Measurements from ENCODE around the gene TRIP13. TPM values are rescaled to one million over a fixed set of nuclear protein-coding genes. Genes with fewer than 3 reads are reported as not detected.

Gene TRIP13
- polyA plus RNA-seq, 3 donors: 0.24 to 1.2 TPM; not detected in 1

DNA sequence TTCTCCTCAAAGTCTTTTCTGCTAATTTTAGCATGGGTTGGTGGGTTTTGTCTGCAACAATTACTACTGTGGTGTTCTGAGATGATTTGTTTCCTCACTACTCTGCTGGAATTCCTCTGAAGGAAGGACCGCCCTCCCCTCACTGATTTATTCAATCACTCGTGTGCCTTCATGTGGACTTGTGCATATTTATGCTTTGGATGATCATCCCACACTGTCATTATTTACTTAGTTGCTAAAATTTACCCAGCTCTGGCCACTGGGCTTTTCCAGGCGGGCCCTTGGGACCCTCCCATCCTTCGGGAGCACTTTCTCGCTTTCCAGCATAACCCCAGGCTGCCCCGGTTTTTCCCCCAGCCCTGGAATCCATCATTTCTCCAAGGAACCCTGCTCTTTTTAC lies 74.3 kb downstream of the TRIP13 start:
- peaks cover 0 to 4% (median 0%) of the 10 kb centered on the region in 7 donors for H3K9me3 Mint-ChIP-seq
- no peak overlapping the region for H3K27ac Mint-ChIP-seq
- Histone ChIP-seq H3K27ac (ENCODE audit: low read depth in 1 of 2, low read length in 2 of 2) (no peak overlapping the region), H2AFZ (ENCODE audit: insufficient read depth, low read depth, low read length, poor library complexity, severe bottlenecking) (no peak overlapping the region), H3K27me3 (ENCODE audit: control insufficient read depth in 2 of 2, insufficient read depth in 2 of 2, low read length in 2 of 2) (peaks cover 0 to 11% of the 10 kb centered on the region in 2 donors), H3K9me3 (replicated peaks in 1 of 2; ENCODE audit: control insufficient read depth in 1 of 2, insufficient read depth in 1 of 2, low read length in 2 of 2) (no peaks in the 10 kb centered on the region), H3K4me2 (replicated peaks; ENCODE audit: extremely low read depth, low read length, poor library complexity, severe bottlenecking) (no peak overlapping the region), H3K4me3 (replicated peaks in 1 of 3; ENCODE audit: low read depth in 2 of 3, low read length in 3 of 3) (no peak overlapping the region), H3K79me2 (ENCODE audit: insufficient read depth, low read length) (no peaks in the 10 kb centered on the region), H3K36me3 (replicated peaks in 1 of 2; ENCODE audit: control insufficient read depth in 1 of 2, insufficient read depth in 2 of 2, low read length in 2 of 2) (no peaks in the 10 kb centered on the region), H4K20me1 (ENCODE audit: insufficient read depth, low read length) (no peaks in the 10 kb centered on the region), H3K4me1 (ENCODE audit: control insufficient read depth in 1 of 2, insufficient read depth in 2 of 2, low read length in 2 of 2) (no peaks in the 10 kb centered on the region), H3K9ac (ENCODE audit: insufficient read depth, low read length, poor library complexity, severe bottlenecking) (no peak overlapping the region)
- no peaks in the 10 kb centered on the region for H3K36me3 Mint-ChIP-seq
- H3K4me3 Mint-ChIP-seq: no peak overlapping the region
- H3K27me3 Mint-ChIP-seq (ENCODE audit: low read depth in 3 of 3): peaks cover 20 to 27% (median 26%) of the 10 kb centered on the region in 3 donors
- peaks cover 3% of the 10 kb centered on the region for H3K4me1 Mint-ChIP-seq
- 80% methylated on average over 2 of the region's 6 CpGs for WGBS (ENCODE audit: insufficient coverage)
- DNase-seq: no peak
- TF ChIP-seq, protein P1, sequence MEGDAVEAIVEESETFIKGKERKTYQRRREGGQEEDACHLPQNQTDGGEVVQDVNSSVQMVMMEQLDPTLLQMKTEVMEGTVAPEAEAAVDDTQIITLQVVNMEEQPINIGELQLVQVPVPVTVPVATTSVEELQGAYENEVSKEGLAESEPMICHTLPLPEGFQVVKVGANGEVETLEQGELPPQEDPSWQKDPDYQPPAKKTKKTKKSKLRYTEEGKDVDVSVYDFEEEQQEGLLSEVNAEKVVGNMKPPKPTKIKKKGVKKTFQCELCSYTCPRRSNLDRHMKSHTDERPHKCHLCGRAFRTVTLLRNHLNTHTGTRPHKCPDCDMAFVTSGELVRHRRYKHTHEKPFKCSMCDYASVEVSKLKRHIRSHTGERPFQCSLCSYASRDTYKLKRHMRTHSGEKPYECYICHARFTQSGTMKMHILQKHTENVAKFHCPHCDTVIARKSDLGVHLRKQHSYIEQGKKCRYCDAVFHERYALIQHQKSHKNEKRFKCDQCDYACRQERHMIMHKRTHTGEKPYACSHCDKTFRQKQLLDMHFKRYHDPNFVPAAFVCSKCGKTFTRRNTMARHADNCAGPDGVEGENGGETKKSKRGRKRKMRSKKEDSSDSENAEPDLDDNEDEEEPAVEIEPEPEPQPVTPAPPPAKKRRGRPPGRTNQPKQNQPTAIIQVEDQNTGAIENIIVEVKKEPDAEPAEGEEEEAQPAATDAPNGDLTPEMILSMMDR (IDR thresholded peaks at IDR 0.05): no peak
- intact Hi-C loops (cut with micrococcal nuclease): no loop called here

Other genes starting within 250 kb of the TRIP13 start
- under 1 TPM; 0.02 to 0.17 (median 0.06) TPM for gene TPPP, start 199.5 kb upstream of the TRIP13 start, polyA plus RNA-seq
- not detected for gene ZDHHC11B, start 108.2 kb upstream of the TRIP13 start, polyA plus RNA-seq
- 1 to 10 TPM in 1 of 3 donors, not detected in 2; 1.8 TPM for gene ZDHHC11, start 41.9 kb upstream of the TRIP13 start, polyA plus RNA-seq
- gene BRD9, start 83 bp upstream of the TRIP13 start, polyA plus RNA-seq: 10 to 100 TPM in 1 of 3 donors, 1 to 10 TPM in 2; 5.3 to 22.7 (median 9.3) TPM
- not detected for gene NKD2, start 115.9 kb downstream of the TRIP13 start, polyA plus RNA-seq
- gene SLC12A7, start 219.2 kb downstream of the TRIP13 start, polyA plus RNA-seq: 10 to 100 TPM in 2 of 3 donors, 1 to 10 TPM in 1; 8.2 to 31.2 (median 12.5) TPM